Liver (tissue), 3 donors: ENCODE results near the gene ZNF491.

Experiments used
- ATF3 ChIP-seq: IDR thresholded peaks from 2 replicates; pipeline ENCODE4 v1.6.1; 2016; ENCODE audit warnings: antibody characterized with exemption
- CTCF ChIP-seq: fragments of 150-350 bp; IDR thresholded peaks from 2 replicates; pipeline ENCODE4 v1.5.1; 2017; ENCODE audit warnings: improper control_type of control experiment, low read depth, low read length; ENCODE audit not compliant: missing input control
- FOXA1 ChIP-seq: IDR thresholded peaks from 2 replicates; pipeline ENCODE4 v1.6.1; 2016; ENCODE audit warnings: antibody characterized with exemption
- HNF4G ChIP-seq: IDR thresholded peaks from 2 replicates; pipeline ENCODE4 v1.6.1; 2016; ENCODE audit warnings: antibody characterized with exemption
- JUND ChIP-seq, 2 donors: IDR thresholded peaks; 2 replicates each; pipeline ENCODE4 v1.6.1; 2016; ENCODE audit warnings: antibody characterized with exemption in 2 of 2
- MAX ChIP-seq: IDR thresholded peaks from 2 replicates; pipeline ENCODE4 v1.6.1; 2016; ENCODE audit warnings: antibody characterized with exemption
- RAD21 ChIP-seq, 2 donors: IDR thresholded peaks; 2 replicates each; pipeline ENCODE4 v1.6.1; 2016; ENCODE audit warnings: antibody characterized with exemption in 2 of 2, mild to moderate bottlenecking in 2 of 2
- REST ChIP-seq: IDR thresholded peaks from 2 replicates; pipeline ENCODE4 v1.6.1; 2016; ENCODE audit warnings: antibody characterized with exemption, mild to moderate bottlenecking
- RXRA ChIP-seq, 2 donors: IDR thresholded peaks; 2 replicates each; pipeline ENCODE4 v1.6.1; 2017 to 2018; ENCODE audit warnings: antibody characterized with exemption in 2 of 2, mild to moderate bottlenecking in 1 of 2
- SP1 ChIP-seq: IDR thresholded peaks from 2 replicates; pipeline ENCODE4 v1.6.1; 2018; ENCODE audit warnings: antibody characterized with exemption, mild to moderate bottlenecking
- TAF1 ChIP-seq: conservative IDR thresholded peaks from 2 replicates; pipeline ENCODE4 v1.6.1; 2016; ENCODE audit warnings: antibody characterized with exemption, mild to moderate bottlenecking
- YY1 ChIP-seq: IDR thresholded peaks from 2 replicates; pipeline ENCODE4 v1.6.1; 2016; ENCODE audit warnings: antibody characterized with exemption, mild to moderate bottlenecking
- ZBTB33 ChIP-seq: IDR thresholded peaks from 2 replicates; pipeline ENCODE4 v1.6.1; 2016; ENCODE audit warnings: antibody characterized with exemption
- donor health status: healthy.
- donor health status: healthy.

GRCh38 chr19:11814029-11814699 is 15.8 kb downstream of the ZNF491 start, which contains the start of gene ZNF440:
- TF ChIP-seq FOXA1 (no peak), CTCF (no peak), TAF1 (peak; percentile 76), REST (peak; percentile 95), YY1 (peak; percentile 83), MAX (no peak), RXRA (IDR thresholded peaks at IDR 0.05) (no peak), HNF4G (no peak), SP1 (peak; percentile 86), ATF3 (no peak), ZBTB33 (no peak), JUND (IDR thresholded peaks at IDR 0.05) (no peak), RAD21 (IDR thresholded peaks at IDR 0.05) (peak in 1 of 2 donors; percentile 35)
